OCI-LY1 (cell line): ENCODE measurements around the gene TTLL3.
A peak's percentile ranks its signal among the peaks of the same experiment; 100 is the strongest.

Experiments used
- H2AFZ ChIP-seq: fragments of 200-600 bp; sonication (generic), shearing (Covaris generic); 2 replicates; pipeline ENCODE4 v1.6.0; 2014; ENCODE audit warnings: antibody characterized with exemption, mild to moderate bottlenecking, low read length
- H3F3A ChIP-seq: fragments of 200-600 bp; sonication (generic), shearing (Covaris generic); 2 replicates; pipeline ENCODE4 v1.6.0; 2014; ENCODE audit warnings: mild to moderate bottlenecking, antibody characterized with exemption, low read length, moderate library complexity; ENCODE audit not compliant: insufficient read depth
- H3K27ac ChIP-seq: fragments of 200-600 bp; sonication (generic); 2 replicates; pipeline ENCODE4 v1.5.1; 2014; ENCODE audit warnings: low read length, mixed run types, mild to moderate bottlenecking, low read depth; ENCODE audit not compliant: poor library complexity, severe bottlenecking
- H3K27me3 ChIP-seq: fragments of 200-600 bp; sonication (generic); 2 replicates; pipeline ENCODE4 v1.6.0; 2014; ENCODE audit warnings: antibody characterized with exemption, mild to moderate bottlenecking, low read length, moderate library complexity; ENCODE audit not compliant: insufficient read depth
- H3K36me3 ChIP-seq: fragments of 200-600 bp; sonication (generic); 2 replicates; pipeline ENCODE4 v1.6.1; 2014; ENCODE audit warnings: mild to moderate bottlenecking, antibody characterized with exemption, low read length, moderate library complexity, mixed read lengths; ENCODE audit not compliant: insufficient read depth
- H3K4me1 ChIP-seq: fragments of 200-600 bp; sonication (generic); 2 replicates; pipeline ENCODE4 v1.5.1; 2014; ENCODE audit warnings: mild to moderate bottlenecking, low read length, moderate library complexity; ENCODE audit not compliant: insufficient read depth, severe bottlenecking
- H3K4me2 ChIP-seq: fragments of 200-600 bp; sonication (generic), shearing (Covaris generic); 2 replicates; pipeline ENCODE4 v1.6.1; 2014; ENCODE audit warnings: low read length
- H3K4me3 ChIP-seq: fragments of 200-600 bp; sonication (generic); 2 replicates; pipeline ENCODE4 v1.5.1; 2014; ENCODE audit warnings: low read length, low read depth, mild to moderate bottlenecking, mixed read lengths; ENCODE audit not compliant: poor library complexity, severe bottlenecking
- H3K79me2 ChIP-seq: fragments of 200-600 bp; shearing (Covaris generic); 2 replicates; pipeline ENCODE4 v1.6.1; 2016; ENCODE audit warnings: mixed run types, low read length, mixed read lengths; ENCODE audit not compliant: insufficient read depth
- H3K9ac ChIP-seq: fragments of 200-600 bp; sonication (generic), shearing (Covaris generic); 2 replicates; pipeline ENCODE4 v1.6.1; 2014; ENCODE audit warnings: mild to moderate bottlenecking, low read length, mixed read lengths
- H3K9me2 ChIP-seq: fragments of 200-600 bp; sonication (generic), shearing (Covaris generic); 2 replicates; pipeline ENCODE4 v1.6.1; 2014; ENCODE audit warnings: low read depth, mild to moderate bottlenecking, low read length, mixed read lengths
- H3K9me3 ChIP-seq: fragments of 200-600 bp; shearing (Covaris generic); 2 replicates; pipeline ENCODE4 v1.6.1; 2014; ENCODE audit warnings: low read length, mixed read lengths
- H4K20me1 ChIP-seq: fragments of 200-600 bp; sonication (generic), shearing (Covaris generic); 2 replicates; pipeline ENCODE4 v1.6.0; 2016; ENCODE audit warnings: mild to moderate bottlenecking, low read length; ENCODE audit not compliant: insufficient read depth
- CTCF ChIP-seq: fragments of 200-600 bp; sonication (generic), shearing (Covaris generic); IDR thresholded peaks from 2 replicates; pipeline ENCODE4 v1.5.1; 2017; ENCODE audit warnings: mild to moderate bottlenecking, antibody characterized with exemption, low read length, moderate library complexity, mixed read lengths
- EZH2 ChIP-seq: fragments of 200-600 bp; sonication (generic), shearing (Covaris generic); IDR thresholded peaks from 2 replicates; pipeline ENCODE4 v1.8.0; 2017; ENCODE audit warnings: borderline replicate concordance, mixed run types, mild to moderate bottlenecking, antibody characterized with exemption, low read length, moderate library complexity, mixed read lengths

Gene TTLL3

DNA sequence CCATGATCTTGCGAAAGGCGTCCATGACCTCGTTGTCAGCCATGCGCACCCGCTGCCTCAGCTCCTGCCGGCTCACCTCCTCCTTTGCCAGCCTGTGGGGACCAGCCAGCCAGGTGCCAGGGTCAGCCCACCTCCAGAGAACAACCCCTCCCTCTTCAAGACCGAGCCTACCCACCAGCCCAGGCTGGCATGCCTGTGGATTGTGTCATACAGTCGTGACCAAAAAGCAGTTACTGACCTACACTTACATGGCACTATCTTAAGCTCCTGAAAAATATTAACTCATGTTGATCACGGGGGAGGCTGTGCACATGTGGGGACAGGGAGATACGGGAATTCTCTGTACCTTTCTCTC lies 29.6 kb upstream of the TTLL3 start:
- Histone ChIP-seq H3K4me3 (peak overlapping the region; percentile 1), H3K9me2 (no peaks in the 10 kb centered on the region), H3K4me2 (peak overlapping the region; percentile 23), H3K36me3 (peaks cover 29% of the 10 kb centered on the region; the same call in 1 of the 2 replicates), H4K20me1 (no peaks in the 10 kb centered on the region), H3K9ac (peak overlapping the region; percentile 43; the same call in 1 of the 2 replicates), H3K27me3 (no peaks in the 10 kb centered on the region), H3K79me2 (no peaks in the 10 kb centered on the region), H3K27ac (peak overlapping the region; percentile 88), H3F3A (no peaks in the 10 kb centered on the region), H2AFZ (no peak overlapping the region), H3K4me1 (peaks cover 34% of the 10 kb centered on the region), H3K9me3 (no peaks in the 10 kb centered on the region)
- TF ChIP-seq EZH2, result no peak
- TF ChIP-seq CTCF, result no peak

DNA sequence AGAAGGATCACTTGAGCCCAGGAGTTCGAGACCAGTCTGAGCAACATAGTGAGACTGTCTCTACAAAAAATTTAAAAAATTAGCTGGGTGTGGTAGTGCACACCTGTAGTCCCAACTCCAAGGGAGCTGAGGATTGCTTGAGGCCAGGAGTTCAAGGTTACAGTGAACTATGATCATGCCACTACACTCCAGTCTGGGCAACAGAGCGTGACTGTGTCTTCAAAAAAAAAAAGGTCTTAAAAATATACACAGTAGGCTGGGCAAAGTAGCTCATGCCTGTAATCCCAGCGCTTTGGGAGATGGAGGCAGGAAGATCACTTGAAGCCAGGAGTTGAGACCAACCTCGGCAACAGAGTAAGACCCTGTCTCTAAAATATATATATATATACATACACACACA lies 29.2 kb upstream of the TTLL3 start:
- no peak for TF ChIP-seq CTCF
- peak overlapping the region; percentile 88 for H3K27ac ChIP-seq
- H2AFZ ChIP-seq, result no peak overlapping the region
- H3K79me2 ChIP-seq, result no peaks in the 10 kb centered on the region
- no peak overlapping the region for H3K4me3 ChIP-seq
- H3F3A ChIP-seq, result no peaks in the 10 kb centered on the region
- no peaks in the 10 kb centered on the region for H3K9me3 ChIP-seq
- peaks cover 32% of the 10 kb centered on the region; the same call in 1 of the 2 replicates for H3K36me3 ChIP-seq
- H4K20me1 ChIP-seq, result no peaks in the 10 kb centered on the region
- peak overlapping the region; percentile 23; the same call in 1 of the 2 replicates for H3K4me2 ChIP-seq
- H3K27me3 ChIP-seq, result no peaks in the 10 kb centered on the region
- H3K9me2 ChIP-seq, result no peaks in the 10 kb centered on the region
- H3K4me1 ChIP-seq, result peaks cover 34% of the 10 kb centered on the region
- no peak overlapping the region; the same call in 1 of the 2 replicates for H3K9ac ChIP-seq

- TF ChIP-seq EZH2, result no peak
- Histone ChIP-seq H4K20me1 (no peaks in the 10 kb centered on the region), H3K4me1 (peaks cover 34% of the 10 kb centered on the region), H3K79me2 (no peaks in the 10 kb centered on the region), H3K9ac (peak overlapping the region; percentile 25; the same call in 1 of the 2 replicates), H3K36me3 (peaks cover 37% of the 10 kb centered on the region; the same call in 1 of the 2 replicates), H3K4me3 (no peak overlapping the region), H2AFZ (no peak overlapping the region), H3K9me3 (no peaks in the 10 kb centered on the region), H3K27me3 (no peaks in the 10 kb centered on the region), H3K4me2 (peak overlapping the region; percentile 6; the same call in 1 of the 2 replicates), H3K27ac (peak overlapping the region; percentile 88), H3F3A (no peaks in the 10 kb centered on the region), H3K9me2 (no peaks in the 10 kb centered on the region)
Measured at GRCh38 chr3:9781551-9781950, 28.5 kb upstream of the TTLL3 start.

- Histone ChIP-seq H3K4me1 (peaks cover 34% of the 10 kb centered on the region), H3K36me3 (peaks cover 41% of the 10 kb centered on the region; the same call in 1 of the 2 replicates), H3K9me2 (no peaks in the 10 kb centered on the region)
Measured at GRCh38 chr3:9781978-9782603, 28.0 kb upstream of the TTLL3 start.

More at GRCh38 chr3:9781978-9782603, 28.0 kb upstream of the TTLL3 start:
- Histone ChIP-seq H3K27me3 (no peaks in the 10 kb centered on the region), H3K27ac (peak overlapping the region; percentile 88), H3K9me3 (no peaks in the 10 kb centered on the region), H3K9ac (peak overlapping the region; percentile 25; the same call in 1 of the 2 replicates), H4K20me1 (no peaks in the 10 kb centered on the region), H3K4me3 (no peak overlapping the region), H3K79me2 (no peaks in the 10 kb centered on the region), H3F3A (no peaks in the 10 kb centered on the region), H2AFZ (no peak overlapping the region), H3K4me2 (no peak overlapping the region)
- TF ChIP-seq CTCF, result no peak
- TF ChIP-seq EZH2, result no peak
